IPS DF 4.7 (cell line): Measurements from ENCODE around the gene CAPN15.
"Not testable (repeated sequence)": the region's sequence is repeated elsewhere in the genome, so short reads cannot be mapped to it uniquely, and the experiment has no call there.

Experiments used
- DNase-seq: peaks from one replicate; pipeline ENCODE4 v3.0.0-alpha.2; 2013; ENCODE audit warnings: low spot score; ENCODE audit errors: extremely low read depth

Gene CAPN15

DNA sequence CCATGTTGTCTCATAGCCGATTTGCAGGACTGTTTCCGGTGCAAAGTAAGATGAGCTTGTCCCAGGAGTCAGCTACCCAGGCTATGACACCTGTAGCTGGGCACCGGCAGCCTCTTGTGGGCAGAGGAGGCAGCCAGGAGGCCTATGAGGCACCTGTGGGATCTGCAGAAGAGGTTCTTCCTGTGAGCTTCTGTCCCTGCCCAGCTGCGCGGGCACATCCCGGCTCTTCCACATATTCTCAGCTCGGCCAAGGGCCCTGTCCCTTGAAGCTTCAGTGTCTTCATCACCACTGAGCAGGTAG lies 21.3 kb upstream of the CAPN15 start:
- no peak for DNase-seq

DNA sequence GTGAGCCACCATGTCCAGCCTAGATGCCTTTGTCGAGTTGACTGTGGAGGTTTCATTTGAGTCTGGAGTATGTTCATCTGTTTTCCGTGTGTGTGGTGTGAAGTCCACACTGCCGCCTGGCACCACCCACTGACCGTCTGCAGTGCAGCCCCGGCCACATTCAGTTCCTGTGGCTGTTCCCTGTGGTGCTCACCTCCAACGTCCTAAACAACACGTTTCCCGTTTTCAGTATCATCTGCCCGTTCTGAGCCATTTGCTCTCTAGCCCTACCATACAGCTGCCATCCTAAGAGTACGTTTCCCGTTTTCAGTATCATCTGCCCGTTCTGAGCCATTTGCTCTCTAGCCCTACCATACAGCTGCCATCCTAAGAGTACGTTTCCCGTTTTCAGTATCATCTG lies 20.0 kb upstream of the CAPN15 start:
- DNase-seq = not testable (repeated sequence)

DNA sequence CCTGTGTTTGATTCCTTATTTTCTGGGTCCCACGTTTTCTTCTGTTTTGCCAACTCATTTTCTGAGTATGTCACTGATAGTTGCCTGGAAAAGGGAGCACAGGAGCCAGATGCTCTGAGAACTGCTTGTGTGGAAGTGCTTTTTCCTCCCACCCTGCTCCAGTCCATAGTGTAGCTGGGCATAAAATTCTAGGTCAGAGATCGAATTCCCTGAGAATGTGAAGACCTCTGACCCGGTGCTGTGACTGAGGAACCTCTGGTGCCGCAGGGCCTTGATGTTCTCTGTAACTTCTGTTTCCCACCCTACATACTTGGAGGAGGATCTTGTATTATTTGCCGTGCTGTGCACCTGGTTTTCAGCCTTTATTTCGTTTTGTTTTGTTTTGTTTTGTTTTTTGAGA lies 19.5 kb upstream of the CAPN15 start:
- no peak for DNase-seq

DNA sequence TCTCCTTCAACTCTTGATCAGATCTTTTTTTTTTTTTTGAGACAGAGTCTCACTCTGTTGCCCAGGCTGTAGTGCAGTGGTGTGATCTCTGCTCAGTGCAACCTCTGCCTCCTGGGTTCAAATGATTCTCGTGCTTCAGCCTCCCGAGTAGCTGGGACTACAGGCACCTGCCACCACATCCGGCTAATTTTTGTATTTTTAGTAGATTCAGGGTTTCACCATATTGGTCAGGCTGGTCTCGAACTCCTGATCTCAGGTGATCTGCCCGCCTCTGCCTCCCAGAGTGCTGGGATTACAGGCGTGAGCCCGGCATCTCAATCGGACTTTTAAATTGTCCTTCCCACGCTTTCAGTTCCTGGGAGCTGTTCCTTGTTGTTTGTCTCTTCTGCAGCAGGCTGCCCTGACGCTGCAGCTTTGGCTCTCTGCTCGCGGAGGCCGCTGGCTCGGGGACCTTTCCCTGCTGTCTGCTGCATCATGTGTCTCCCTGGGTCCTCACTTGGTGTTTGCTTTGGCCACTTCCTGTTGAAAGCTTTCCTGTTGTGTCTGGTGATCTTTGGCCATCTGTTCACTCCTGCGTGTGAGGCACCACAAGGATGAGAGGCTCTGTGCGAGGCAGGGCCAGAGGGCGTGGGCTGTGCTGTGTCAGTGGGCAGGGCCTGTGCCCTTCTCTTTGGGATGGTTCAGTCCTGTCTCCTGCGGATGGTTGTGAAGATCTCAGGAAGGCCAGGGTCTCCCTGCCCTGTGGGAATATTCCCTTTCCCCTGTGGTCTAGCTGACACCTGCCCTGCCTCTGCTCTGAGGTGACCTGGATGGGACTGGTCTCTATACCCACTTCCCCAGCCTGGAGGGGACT lies 18.4 kb upstream of the CAPN15 start:
- DNase-seq = no peak

DNA sequence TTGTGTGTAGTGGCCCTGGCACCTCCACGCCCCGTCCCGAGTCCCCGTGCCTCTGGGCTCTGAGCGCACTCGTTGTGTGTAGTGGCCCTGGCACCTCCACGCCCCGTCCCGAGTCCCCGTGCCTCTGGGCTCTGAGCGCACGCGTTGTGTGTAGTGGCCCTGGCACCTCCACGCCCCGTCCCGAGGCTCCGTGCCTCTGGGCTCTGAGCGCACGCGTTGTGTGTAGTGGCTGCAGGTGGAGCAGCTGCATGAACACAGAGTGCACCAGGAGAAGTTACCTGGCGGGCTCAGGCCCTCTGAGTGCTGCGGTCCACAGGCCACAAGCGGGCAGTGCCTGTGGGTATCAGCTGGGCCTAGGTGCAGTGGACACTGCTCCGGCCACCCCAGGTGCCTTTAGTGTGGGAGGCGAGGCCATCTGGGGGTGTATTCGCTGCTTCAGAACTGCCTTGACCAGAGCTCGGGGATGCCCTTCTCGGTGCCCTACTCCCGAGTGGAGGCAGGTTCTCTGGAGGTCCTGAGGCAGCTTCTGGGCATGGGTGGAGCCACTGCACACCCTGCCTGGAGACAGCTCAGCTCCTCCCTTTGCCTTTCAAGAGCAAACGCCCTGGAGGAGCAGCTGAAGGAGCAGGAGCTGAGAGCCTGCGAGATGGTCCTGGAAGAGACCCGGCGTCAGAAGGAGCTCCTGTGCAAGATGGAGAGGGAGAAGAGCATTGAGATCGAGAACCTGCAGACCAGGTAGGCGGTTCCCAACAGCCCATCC lies 17.3 kb upstream of the CAPN15 start:
- no peak for DNase-seq

DNA sequence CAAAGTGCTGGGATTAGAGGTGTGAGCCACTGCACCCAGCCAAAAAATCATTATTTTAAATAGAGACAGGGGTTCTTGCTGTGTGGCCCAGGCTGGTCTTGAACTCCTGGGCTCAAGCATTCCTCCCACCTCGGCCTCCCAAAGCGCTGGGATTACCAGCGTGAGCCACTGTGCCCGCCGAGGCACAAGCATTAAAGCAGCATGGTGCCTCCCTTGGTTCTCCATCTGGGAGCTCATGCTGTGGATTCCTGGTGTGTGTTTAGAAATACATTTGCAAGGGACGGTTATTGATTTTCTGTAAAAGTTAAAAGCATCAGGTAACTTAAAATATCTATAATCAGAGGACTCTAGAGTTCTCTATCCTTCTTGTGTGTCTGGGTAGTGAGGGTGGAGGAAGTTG lies 14.7 kb upstream of the CAPN15 start:
- no peak for DNase-seq

DNA sequence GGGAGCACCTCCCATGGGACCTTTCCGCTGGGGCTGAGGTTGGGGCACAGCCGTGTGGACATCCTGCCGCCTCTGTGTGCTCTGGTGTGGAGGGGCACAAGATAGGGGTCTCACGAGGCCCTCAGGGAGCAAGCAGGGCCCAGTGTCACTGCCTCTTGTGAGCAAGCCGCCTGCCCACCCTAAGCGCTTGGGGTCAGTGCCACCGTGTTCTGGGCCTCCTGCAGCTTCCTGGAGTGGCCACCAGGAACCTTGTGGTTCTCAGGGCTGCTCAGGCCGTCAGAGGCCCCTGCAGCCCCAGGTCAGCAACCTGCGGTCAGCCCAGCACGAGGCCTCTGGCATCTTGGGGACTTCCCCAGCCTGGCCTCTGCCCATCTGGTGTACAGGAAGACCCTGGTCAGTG lies 13.6 kb upstream of the CAPN15 start:
- no peak for DNase-seq

DNA sequence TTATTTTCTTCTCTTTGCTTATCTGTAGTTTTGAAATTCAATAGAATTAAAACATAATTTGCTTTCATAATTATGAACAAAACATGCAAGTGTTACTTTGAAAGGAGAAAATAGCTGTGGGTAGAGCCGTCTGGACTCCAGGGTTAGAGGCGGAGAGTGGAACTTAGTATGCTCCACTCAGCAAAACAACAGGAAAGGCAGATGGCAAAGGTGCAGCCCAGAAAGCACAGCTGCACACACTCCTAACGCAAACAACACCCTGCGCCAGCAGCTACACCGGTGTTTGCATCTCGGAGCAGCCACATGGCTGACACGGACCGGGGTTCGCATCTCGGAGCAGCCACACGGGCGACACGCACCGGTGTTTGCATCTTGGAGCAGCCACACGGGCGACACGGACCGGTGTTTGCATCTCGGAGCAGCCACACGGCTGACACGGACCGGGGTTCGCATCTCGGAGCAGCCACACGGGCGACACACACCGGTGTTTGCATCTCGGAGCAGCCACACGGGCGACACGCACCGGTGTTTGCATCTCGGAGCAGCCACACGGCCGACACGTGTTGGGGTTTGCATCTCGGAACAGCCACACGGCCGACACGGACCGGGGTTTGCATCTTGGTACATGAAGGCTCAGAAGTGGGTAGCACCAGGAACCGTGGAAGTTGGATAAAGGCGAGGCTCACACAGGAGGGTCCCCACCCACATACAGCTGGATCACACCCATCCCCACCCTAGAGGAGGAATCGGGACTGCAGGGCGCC lies 12.2 kb upstream of the CAPN15 start:
- no peak for DNase-seq

DNA sequence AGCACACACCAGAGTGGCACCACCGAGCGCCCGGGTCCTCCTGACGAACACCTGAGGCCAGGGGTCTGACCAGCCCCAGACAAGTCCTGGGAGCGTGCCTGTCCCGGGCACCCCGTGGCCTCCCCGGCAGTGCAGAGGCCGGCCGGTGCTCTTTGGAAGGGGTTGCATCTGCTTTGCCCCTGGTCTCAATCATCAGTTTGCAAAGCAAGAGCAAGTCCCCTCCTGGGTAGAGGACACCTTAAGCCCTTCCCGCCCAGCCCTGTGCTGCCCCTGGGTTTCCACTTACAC lies 11.6 kb upstream of the CAPN15 start:
- no peak for DNase-seq

DNA sequence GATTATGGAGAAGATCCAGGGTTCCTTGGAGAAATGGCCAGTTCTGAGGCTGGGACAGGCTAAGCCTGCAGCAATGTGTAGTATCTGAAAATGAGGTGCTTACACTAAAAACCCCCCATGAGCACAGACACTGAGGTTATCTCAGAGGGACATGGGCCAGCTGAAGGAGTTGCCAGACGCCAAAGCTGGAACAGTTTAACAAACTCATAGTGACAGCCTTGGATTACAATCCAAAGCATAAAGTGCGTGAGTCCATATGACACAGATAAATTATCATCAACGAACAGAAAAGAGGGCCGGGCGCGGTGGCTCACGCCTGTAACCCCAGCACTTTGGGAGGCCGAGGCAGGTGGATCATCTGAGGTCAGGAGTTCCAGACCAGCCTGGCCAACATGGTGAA lies 11.2 kb upstream of the CAPN15 start:
- no peak for DNase-seq

DNA sequence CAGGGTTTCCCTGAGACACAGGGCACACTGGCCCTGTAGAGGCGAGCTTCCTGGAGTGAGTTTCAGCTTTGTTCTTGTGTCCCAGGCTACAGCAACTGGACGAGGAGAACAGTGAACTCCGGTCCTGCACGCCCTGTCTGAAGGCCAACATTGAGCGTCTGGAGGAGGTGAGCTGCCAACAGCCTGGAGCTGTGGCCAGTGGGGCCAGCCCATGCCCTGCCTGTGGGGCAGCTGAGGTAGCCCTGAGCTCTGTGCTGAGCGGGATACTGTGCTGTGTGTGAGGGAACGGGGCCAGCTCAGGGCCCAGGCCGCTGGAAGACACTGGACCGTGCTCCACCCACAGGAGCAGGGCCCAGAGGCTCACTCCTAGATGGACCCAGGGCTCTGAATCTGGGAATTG lies 8.7 kb upstream of the CAPN15 start:
- DNase-seq = no peak

DNA sequence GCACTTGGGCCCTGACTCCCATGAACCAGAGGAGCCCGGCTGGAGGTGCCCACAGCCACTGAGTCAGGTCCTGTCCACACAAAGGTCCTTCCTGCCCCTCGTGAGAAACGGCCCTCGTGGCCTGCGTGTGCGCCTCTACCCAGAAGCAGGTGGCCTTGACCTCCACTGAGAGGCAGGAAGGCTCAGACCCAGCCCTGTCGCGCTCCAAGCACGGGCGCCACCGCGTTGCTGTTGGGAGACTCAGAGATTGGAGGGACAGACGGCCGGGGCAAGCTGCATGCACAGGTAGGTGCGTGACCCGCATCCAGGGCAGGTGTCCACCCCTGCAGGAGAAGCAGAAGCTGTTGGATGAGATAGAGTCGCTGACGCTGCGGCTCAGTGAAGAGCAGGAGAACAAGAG lies 8.1 kb upstream of the CAPN15 start:
- DNase-seq = no peak

DNA sequence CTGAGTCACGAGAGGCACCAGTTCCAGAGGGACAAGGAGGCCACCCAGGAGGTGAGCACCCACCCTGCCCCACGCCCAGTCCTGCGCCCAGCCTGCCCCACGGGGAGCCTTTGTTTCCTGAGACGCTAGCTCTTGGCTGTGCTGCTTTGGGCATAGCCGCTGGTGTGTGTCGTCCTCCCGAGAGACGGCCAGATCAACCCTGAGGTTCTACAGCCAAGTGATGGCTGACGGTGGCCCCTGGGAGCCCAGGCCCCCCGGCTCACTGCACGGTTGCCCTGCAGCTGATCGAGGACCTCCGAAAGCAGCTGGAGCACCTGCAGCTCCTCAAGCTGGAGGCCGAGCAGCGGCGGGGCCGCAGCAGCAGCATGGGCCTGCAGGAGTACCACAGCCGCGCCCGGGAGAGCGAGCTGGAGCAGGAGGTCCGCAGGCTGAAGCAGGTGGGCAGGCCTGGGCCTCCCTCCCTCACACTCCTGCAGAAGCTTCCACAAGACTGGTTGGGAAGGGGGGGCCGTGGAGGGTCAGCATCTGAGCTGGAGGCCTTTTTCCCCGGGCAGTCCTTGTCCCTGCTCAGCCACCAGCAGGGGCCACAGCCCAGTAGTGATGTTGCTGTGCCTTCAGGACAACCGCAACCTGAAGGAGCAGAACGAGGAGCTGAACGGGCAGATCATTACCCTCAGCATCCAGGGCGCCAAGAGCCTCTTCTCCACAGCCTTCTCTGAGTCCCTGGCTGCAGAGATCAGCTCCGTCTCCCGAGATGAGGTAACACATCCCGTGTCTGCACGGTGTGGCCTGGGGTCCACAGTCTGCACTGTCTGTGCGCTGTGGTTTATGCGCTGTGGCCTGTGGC lies 7.4 kb upstream of the CAPN15 start:
- DNase-seq = no peak

DNA sequence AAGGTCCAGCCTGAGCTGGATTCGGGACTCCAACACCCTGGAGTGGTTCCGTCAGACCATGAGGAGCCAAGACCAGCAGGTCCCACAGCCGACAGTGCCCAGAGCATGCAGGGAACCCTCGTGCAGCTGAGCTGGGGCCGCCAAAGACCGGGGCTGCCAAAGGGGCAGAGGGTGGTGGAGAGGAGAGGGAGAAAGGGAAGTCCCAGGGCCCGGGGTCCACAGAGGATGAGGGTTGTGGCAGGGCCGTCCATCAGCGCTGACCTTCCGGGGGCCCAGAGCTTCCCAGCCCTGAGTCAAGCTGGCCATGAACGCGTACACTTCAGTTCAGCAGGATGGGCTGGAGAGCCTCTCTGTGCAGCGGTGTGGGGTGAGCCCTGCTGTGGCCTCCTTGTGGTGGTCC lies 6.7 kb upstream of the CAPN15 start:
- no peak for DNase-seq

DNA sequence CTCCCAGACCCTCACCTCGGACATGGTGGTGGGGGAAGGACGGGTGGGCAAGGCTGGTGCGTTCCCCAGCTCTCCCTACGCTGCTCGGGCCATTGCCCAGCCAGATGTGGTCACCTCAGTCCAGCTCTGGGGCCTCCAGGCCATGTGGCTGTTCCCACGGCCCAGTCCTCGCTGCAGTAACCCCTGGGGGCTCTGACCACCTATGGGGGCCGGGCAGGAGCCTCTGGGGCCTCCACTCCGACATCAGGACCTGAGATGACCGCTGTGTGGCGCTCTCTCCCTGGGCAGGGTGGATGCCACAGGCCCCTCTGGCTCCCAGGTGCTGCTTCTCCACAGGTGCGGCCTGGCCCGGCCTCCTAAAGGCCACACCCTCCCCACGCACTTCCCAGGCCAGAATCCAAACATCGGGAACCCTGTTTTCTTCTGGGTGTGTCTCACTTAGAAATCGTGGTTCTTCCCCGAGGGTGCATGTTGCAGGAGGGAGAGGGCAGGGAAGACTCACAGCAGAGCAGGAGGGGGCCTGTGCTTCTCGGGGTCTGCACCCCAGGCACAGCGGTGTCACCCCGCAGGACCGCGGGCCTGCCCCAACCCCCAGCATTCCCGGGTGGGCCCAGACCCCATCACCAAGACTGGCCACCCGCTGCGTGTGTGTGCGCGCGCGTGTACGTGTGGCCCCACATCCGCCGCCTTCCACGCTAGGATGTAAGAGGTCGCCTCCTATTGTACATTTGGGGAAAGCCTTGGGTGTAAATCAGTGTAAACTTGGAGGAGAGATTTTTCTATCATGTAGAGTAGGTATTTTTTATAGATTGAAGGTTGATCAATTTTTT lies 5.9 kb upstream of the CAPN15 start:
- DNase-seq = no peak

DNA sequence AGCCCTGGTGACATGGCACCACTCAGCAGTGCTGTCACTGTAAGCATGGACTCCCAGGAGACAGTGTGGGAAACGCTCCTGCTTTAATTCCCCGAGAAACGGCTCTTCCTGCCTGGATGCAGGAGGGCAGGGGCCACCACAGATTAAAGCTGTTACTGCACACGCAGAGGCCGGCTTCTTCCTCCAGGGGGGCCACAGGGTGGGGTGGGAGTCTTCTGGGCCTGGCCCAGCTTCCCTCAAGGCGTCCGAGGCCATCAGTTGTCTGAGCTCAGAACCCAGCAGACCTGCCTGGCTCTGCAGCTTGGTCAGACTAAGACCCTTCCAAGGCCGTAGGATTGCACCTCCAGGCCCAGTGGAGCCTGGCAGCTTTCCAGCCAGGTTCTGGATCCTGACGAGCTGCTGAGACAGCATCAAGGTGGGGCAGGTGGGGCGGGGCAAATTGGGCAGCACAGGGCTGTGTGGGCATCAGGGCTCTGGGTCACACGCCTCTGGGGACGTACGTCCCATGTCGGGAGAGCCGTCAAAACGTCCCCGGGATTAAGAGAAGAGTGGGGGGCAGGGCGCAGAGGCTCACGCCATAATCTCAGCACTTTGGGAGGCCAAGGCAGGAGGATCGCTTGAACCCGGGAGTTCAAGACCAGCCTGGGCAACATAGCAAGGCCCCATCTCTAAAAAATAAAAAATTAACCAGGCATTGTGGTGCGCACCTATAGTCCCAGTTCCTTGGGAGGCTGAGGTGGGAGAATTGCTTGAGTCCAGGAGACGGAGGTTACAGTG lies 5.0 kb upstream of the CAPN15 start:
- DNase-seq = no peak

DNA sequence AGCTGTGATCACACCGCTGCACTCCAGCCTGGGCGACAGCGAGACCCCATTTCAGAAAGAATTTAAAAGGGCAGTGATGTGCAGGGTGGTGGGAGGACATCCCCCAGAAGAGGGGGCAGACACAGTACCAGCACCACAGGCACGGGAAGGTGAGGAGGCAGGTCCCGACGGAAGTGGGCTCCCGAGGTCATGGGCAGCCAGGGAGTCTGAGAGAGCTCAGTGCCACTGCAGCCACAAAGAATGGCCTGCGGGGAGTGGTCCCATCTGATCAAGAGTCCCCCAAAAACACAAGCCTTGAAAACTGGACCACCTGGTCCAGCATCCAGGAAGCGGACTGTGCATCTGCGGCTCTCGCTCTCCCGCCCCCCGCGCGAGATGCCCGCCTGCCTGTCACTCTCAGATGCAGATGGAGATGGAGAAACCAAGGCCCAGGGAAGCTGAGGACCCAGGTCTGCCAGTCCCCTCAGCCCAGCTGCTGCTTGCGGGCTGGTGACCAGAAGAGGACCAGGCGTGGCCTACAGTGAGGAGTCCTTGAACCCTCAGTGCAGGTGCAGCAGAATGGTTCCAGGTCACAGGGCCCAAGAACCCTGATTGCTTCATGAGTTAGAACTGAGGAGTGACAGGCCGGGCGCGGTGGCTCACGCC lies 4.3 kb upstream of the CAPN15 start:
- DNase-seq = no peak

DNA sequence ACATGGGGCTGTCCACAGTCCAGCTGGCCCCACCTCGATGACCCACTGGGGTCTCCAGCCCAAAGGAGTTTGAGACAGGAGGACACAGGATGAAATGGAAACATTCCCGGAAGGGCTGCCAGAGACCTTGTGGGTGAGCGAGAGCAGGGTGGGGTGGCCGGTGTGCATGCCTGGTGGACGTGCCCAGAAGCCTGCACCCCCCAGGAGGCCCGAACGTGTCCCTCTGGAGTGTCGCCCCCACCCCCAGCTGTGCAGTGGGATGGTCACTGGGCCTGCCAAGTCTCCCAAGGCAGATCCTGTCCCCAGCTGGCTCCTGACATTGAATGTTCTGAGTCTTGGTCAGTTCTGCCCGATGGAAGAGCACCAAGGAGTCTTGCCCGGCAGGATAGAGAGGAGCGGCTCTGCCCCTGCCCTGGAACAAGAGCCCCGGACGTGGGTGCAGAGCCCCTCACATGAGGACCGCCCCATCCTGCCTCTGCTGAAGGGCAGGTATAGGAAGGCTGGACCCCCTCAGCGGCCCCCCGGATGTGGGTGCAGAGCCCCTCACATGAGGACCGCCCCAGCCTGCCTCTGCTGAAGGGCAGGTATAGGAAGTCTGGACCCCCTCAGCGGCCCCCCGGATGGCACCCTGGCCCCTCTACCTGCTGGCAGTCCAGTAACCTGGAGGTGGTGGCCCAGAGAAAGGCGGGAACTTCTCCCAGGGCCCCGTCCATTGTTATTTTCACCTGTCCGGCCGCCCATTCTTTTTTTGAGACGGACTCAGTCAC lies 3.1 kb upstream of the CAPN15 start:
- DNase-seq = no peak

DNA sequence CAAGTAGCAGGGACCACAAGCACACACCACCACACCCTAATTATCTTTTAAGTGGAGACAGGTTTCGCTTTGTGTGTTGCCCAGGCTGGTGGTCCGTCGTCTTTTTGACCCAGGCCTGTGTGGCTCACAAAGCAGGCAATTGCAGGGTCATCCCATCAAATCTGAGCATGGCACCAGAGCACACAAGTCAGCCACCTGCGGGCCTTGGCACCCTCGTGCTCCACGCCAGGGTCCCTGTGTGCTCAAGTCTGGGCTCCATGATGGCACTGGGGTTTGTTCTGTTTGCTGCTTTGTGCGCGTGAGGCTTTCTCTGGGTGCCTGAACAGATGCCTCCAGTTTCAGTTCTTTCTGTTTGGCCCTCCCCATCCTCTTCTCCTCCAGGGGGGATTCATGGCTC lies 2.4 kb upstream of the CAPN15 start:
- no peak for DNase-seq
